K562 (cell line): ENCODE results near the gene TBC1D3H.
"Not testable (repeated sequence)": the region's sequence is repeated elsewhere in the genome, so short reads cannot be mapped to it uniquely, and the experiment has no call there.

Experiments used
- FOXA1 ChIP-seq: fragments of 450-650 bp; IDR thresholded peaks from 2 replicates; pipeline ENCODE4 v1.6.1; 2016; ENCODE audit warnings: mild to moderate bottlenecking, borderline replicate concordance
- MAZ ChIP-seq, 2 experiments: fragments of 450-650 bp in 1 of 2; sonication (generic) in 1 of 2; formaldehyde crosslinking; IDR thresholded peaks in 1 of 2; conservative IDR thresholded peaks in 1 of 2; 2 replicates each; pipeline versions ENCODE4 v1.4.0 to v1.5.0; 2020; ENCODE audit warnings: mild to moderate bottlenecking in 1 of 2, missing genetic modification reagents in 1 of 2
- MYBL2 ChIP-seq, 2 experiments: fragments of 450-650 bp in 1 of 2; sonication (generic) in 1 of 2; formaldehyde crosslinking in 1 of 2; IDR thresholded peaks; 2 replicates each; pipeline versions ENCODE4 v1.6.1 to v1.8.1; 2017 to 2022; ENCODE audit warnings: borderline replicate concordance in 1 of 2, inconsistent platforms in 1 of 2, low read depth in 1 of 2, mild to moderate bottlenecking in 1 of 2, missing genetic modification reagents in 1 of 2, moderate library complexity in 1 of 2
- NR2F6 ChIP-seq: fragments of 450-650 bp; formaldehyde crosslinking; IDR thresholded peaks from 2 replicates; pipeline ENCODE4 v1.4.0; 2020; ENCODE audit warnings: mild to moderate bottlenecking
- ZHX1 ChIP-seq: fragments of 150-350 bp; conservative IDR thresholded peaks from 2 replicates; pipeline ENCODE4 v1.6.1; 2014; ENCODE audit warnings: low read length
- ZNF280B ChIP-seq: fragments of 250-450 bp; sonication (Bioruptor Pico); IDR thresholded peaks from 2 replicates; pipeline ENCODE4 v1.5.1; 2021; ENCODE audit warnings: mild to moderate bottlenecking

GRCh38 chr17:36362496-36362895, 25.7 kb downstream of the TBC1D3H start:
- not testable (repeated sequence) for TF ChIP-seq MAZ (CRISPR knock-in tag; conservative IDR thresholded peaks at IDR 0.05 in 1 of 2, IDR thresholded peaks at IDR 0.05 in 1 of 2); ZNF280B (CRISPR knock-in tag); MYBL2 (IDR thresholded peaks at IDR 0.05; ENCODE audit: low read depth); MYBL2 (CRISPR knock-in tag; IDR thresholded peaks at IDR 0.05; ENCODE audit: borderline replicate concordance); NR2F6 (CRISPR knock-in tag); FOXA1; ZHX1
